H9 (cell line): ENCODE results near the gene CEP97. TPM values are rescaled to one million over a fixed set of nuclear protein-coding genes. Genes with fewer than 3 reads are reported as not detected.

Experiments used
- DNase-seq: peaks from one replicate; pipeline ENCODE4 v3.0.0-alpha.2; 2017
- H2AFZ ChIP-seq: one replicate; pipeline ENCODE4 v1.6.1; 2013; ENCODE audit warnings: mild to moderate bottlenecking, low read length, control low read depth, moderate library complexity
- H2AK5ac ChIP-seq: 2 replicates; pipeline ENCODE4 v1.6.1; 2013; ENCODE audit warnings: low read length, control low read depth, mixed read lengths; ENCODE audit not compliant: insufficient read length
- H2BK120ac ChIP-seq: one replicate; pipeline ENCODE4 v1.6.1; 2013; ENCODE audit warnings: low read depth, mild to moderate bottlenecking, low read length, control low read depth, inconsistent platforms; ENCODE audit not compliant: poor library complexity, severe bottlenecking
- H2BK12ac ChIP-seq: 2 replicates; pipeline ENCODE4 v1.6.1; 2013; ENCODE audit warnings: low read length, control low read depth, mixed read lengths, low read depth; ENCODE audit not compliant: insufficient read length
- H2BK15ac ChIP-seq: 2 replicates; pipeline ENCODE4 v1.6.1; 2013; ENCODE audit warnings: low read depth, low read length, control low read depth
- H2BK20ac ChIP-seq: one replicate; pipeline ENCODE4 v1.6.1; 2013; ENCODE audit warnings: low read depth, mild to moderate bottlenecking, low read length, control low read depth, inconsistent platforms; ENCODE audit not compliant: poor library complexity, severe bottlenecking
- H2BK5ac ChIP-seq: 2 replicates; pipeline ENCODE4 v1.6.1; 2013; ENCODE audit warnings: low read length, control low read depth, mixed read lengths; ENCODE audit not compliant: insufficient read length
- H3K14ac ChIP-seq: 2 replicates; pipeline ENCODE4 v1.6.1; 2013; ENCODE audit warnings: low read length, control low read depth; ENCODE audit not compliant: insufficient read depth
- H3K18ac ChIP-seq: 2 replicates; pipeline ENCODE4 v1.6.1; 2013; ENCODE audit warnings: low read depth, mild to moderate bottlenecking, mixed read lengths, low read length, control low read depth; ENCODE audit not compliant: insufficient read length
- H3K23ac ChIP-seq: 2 replicates; pipeline ENCODE4 v1.6.1; 2013; ENCODE audit warnings: low read length, control low read depth, mixed read lengths, low read depth; ENCODE audit not compliant: insufficient read length
- H3K23me2 ChIP-seq: 2 replicates; pipeline ENCODE4 v1.6.1; 2013; ENCODE audit warnings: low read depth, mild to moderate bottlenecking, mixed read lengths, low read length, control low read depth; ENCODE audit not compliant: insufficient read length, poor library complexity, severe bottlenecking
- H3K27ac ChIP-seq: 2 replicates; pipeline ENCODE4 v1.5.1; 2013; ENCODE audit warnings: low read length, control low read depth, mixed read lengths, low read depth; ENCODE audit not compliant: insufficient read length
- H3K27me3 ChIP-seq: 2 replicates; pipeline ENCODE4 v1.6.1; 2013; ENCODE audit warnings: low read length, control low read depth, inconsistent platforms; ENCODE audit not compliant: insufficient read depth
- H3K4ac ChIP-seq: 2 replicates; pipeline ENCODE4 v1.6.1; 2013; ENCODE audit warnings: low read depth, mild to moderate bottlenecking, control low read depth, inconsistent platforms, low read length, moderate library complexity
- H3K4me1 ChIP-seq: 2 replicates; pipeline ENCODE4 v1.6.1; 2013; ENCODE audit warnings: low read length, control low read depth, inconsistent platforms; ENCODE audit not compliant: insufficient read depth
- H3K4me2 ChIP-seq: 2 replicates; pipeline ENCODE4 v1.6.1; 2013; ENCODE audit warnings: low read length, control low read depth, mixed read lengths; ENCODE audit not compliant: insufficient read length, insufficient read depth
- H3K56ac ChIP-seq: 2 replicates; pipeline ENCODE4 v1.6.1; 2013; ENCODE audit warnings: low read depth, mild to moderate bottlenecking, mixed read lengths, low read length, control low read depth; ENCODE audit not compliant: insufficient read length
- H3K79me1 ChIP-seq: 2 replicates; pipeline ENCODE4 v1.6.1; 2013; ENCODE audit warnings: low read depth, mild to moderate bottlenecking, moderate library complexity, low read length, control low read depth, inconsistent platforms; ENCODE audit not compliant: insufficient read depth, poor library complexity, severe bottlenecking
- H3K79me2 ChIP-seq: 2 replicates; pipeline ENCODE4 v1.6.1; 2013; ENCODE audit warnings: low read length, control low read depth, inconsistent platforms; ENCODE audit not compliant: insufficient read depth
- H3K9ac ChIP-seq: 2 replicates; pipeline ENCODE4 v1.6.1; 2013; ENCODE audit warnings: low read length, control low read depth, mixed read lengths; ENCODE audit not compliant: insufficient read length; ENCODE audit errors: extremely low read depth
- H3K9me3 ChIP-seq: one replicate; pipeline ENCODE4 v1.6.1; 2013; ENCODE audit warnings: low read depth, low read length, inconsistent platforms; ENCODE audit not compliant: control insufficient read depth
- H3T11ph ChIP-seq: one replicate; pipeline ENCODE4 v1.6.1; 2013; ENCODE audit warnings: mild to moderate bottlenecking, low read length, control low read depth, inconsistent platforms
- H4K20me1 ChIP-seq: one replicate; pipeline ENCODE4 v1.6.1; 2013; ENCODE audit not compliant: control insufficient read depth, insufficient read length, insufficient read depth
- H4K5ac ChIP-seq: 2 replicates; pipeline ENCODE4 v1.6.1; 2013; ENCODE audit warnings: low read depth, mild to moderate bottlenecking, mixed read lengths, low read length, control low read depth; ENCODE audit not compliant: insufficient read length
- H4K8ac ChIP-seq: replicated peaks from 2 replicates; pipeline ENCODE4 v1.6.1; 2013; ENCODE audit warnings: low read length, control low read depth, mixed read lengths, low read depth; ENCODE audit not compliant: insufficient read length
- H4K91ac ChIP-seq: 2 replicates; pipeline ENCODE4 v1.6.1; 2013; ENCODE audit warnings: low read depth, mild to moderate bottlenecking, moderate library complexity, mixed read lengths, low read length, control low read depth; ENCODE audit not compliant: insufficient read length
- H3K27ac Mint-ChIP-seq, 3 experiments: 2 replicates in 2 of 3; 3 replicates in 1 of 3; pipeline ENCODE4 v1.8.0; 2020 to 2021; ENCODE audit warnings: mixed read lengths in 3 of 3, mild to moderate bottlenecking in 1 of 3, moderate library complexity in 1 of 3
- H3K27me3 Mint-ChIP-seq: 2 replicates; pipeline ENCODE4 v1.8.0; 2021; ENCODE audit warnings: low read depth, mild to moderate bottlenecking, moderate library complexity, mixed read lengths
- H3K36me3 Mint-ChIP-seq, 3 experiments: 2 replicates in 2 of 3; 3 replicates in 1 of 3; pipeline ENCODE4 v1.8.0; 2020 to 2021; ENCODE audit warnings: low read depth in 3 of 3, mixed read lengths in 3 of 3; ENCODE audit not compliant: insufficient read depth in 1 of 3
- H3K4me1 Mint-ChIP-seq, 2 experiments: 2 replicates each; pipeline ENCODE4 v1.8.0; 2020; ENCODE audit warnings: mixed read lengths in 2 of 2
- H3K4me3 Mint-ChIP-seq, 2 experiments: 2 replicates in 1 of 2; 3 replicates in 1 of 2; pipeline ENCODE4 v1.8.0; 2020 to 2021; ENCODE audit warnings: mild to moderate bottlenecking in 2 of 2, mixed read lengths in 2 of 2, moderate library complexity in 1 of 2
- H3K9me3 Mint-ChIP-seq, 2 experiments: 2 replicates in 1 of 2; 3 replicates in 1 of 2; pipeline ENCODE4 v1.8.0; 2020; ENCODE audit warnings: mild to moderate bottlenecking in 2 of 2, mixed read lengths in 2 of 2, moderate library complexity in 1 of 2
- CTCF ChIP-seq: fragments of 200-600 bp; sonication (generic); conservative IDR thresholded peaks from 3 replicates; pipeline ENCODE4 v1.8.0; 2021; ENCODE audit warnings: antibody characterized with exemption, mild to moderate bottlenecking
- WGBS: extraction: QIAGEN DNeasy Blood & Tissue Kit; methylation state at CpG from one replicate; pipeline ENCODE4 v1.1.7; 2013; ENCODE audit warnings: missing lambda C conversion rate, low lambda C conversion rate, mixed read lengths; ENCODE audit not compliant: insufficient read length; ENCODE audit errors: extremely low coverage; 5-methylcytosine and 5-hydroxymethylcytosine counted together
- total RNA-seq: library from RNA; stranded (reverse); gene quantifications from 2 replicates; pipeline ENCODE4 v1.2.1, GENCODE V29; 2021

The CEP97 gene
- total RNA-seq, 1 experiment from 2014 or later = 13.9 TPM

- Histone ChIP-seq H3K4me2 (no peak overlapping the region), H2AK5ac (no peak overlapping the region), H3K14ac (no peak overlapping the region), H4K5ac (no peak overlapping the region), H2BK120ac (no peak overlapping the region), H4K91ac (no peak overlapping the region), H3K56ac (no peak overlapping the region), H3K23me2 (peaks cover 6% of the 10 kb centered on the region), H4K20me1 (no peaks in the 10 kb centered on the region), H2BK5ac (no peak overlapping the region), H3K27me3 (no peaks in the 10 kb centered on the region), H3K9me3 (no peaks in the 10 kb centered on the region), H3T11ph (no peak overlapping the region), H3K4me1 (no peaks in the 10 kb centered on the region), H4K8ac (no peak overlapping the region), H2BK20ac (no peak overlapping the region), H3K23ac (no peak overlapping the region), H2BK15ac (no peak overlapping the region), H3K79me2 (no peaks in the 10 kb centered on the region), H2BK12ac (no peak overlapping the region), H3K18ac (no peak overlapping the region), H3K9ac (no peak overlapping the region), H2AFZ (no peak overlapping the region), H3K79me1 (peaks cover 3% of the 10 kb centered on the region), H3K4ac (no peak overlapping the region), H3K27ac (no peak overlapping the region)
- TF ChIP-seq CTCF = no peak
- Mint-ChIP-seq H3K4me3 (no peak overlapping the region), H3K9me3 (no peaks in the 10 kb centered on the region), H3K27me3 (no peaks in the 10 kb centered on the region), H3K4me1 (peaks cover 15 to 21% of the 10 kb centered on the region in 2 experiments), H3K27ac (peak overlapping the region in 1 of 3 experiments; percentile 49; a peak in 2 of 7 replicates), H3K36me3 (peaks cover 0 to 12% (median 5%) of the 10 kb centered on the region in 3 experiments; a peak in 5 of 7 replicates)
- WGBS = no CpG with 5 or more reads among the region's 7 CpGs
- DNase-seq = no peak
These were observed 1.8 kb upstream of the CEP97 start for GRCh38 chr3:101722394-101723173.
